Body of pancreas (tissue), 4 donors: ENCODE measurements around the gene GSC. TPM values are rescaled to one million over a fixed set of nuclear protein-coding genes. Genes with fewer than 3 reads are reported as not detected.

Experiments
- ATAC-seq: fragments of 150-250 bp; one replicate; pipeline ENCODE4 v1.9.1; 2016
- DNase-seq, 4 donors: peaks; one replicate each; pipeline ENCODE4 v3.0.0-alpha.2; 2019
- H3K27ac ChIP-seq, 4 donors: fragments of 200-600 bp; sonication (generic); 1 replicate in 3 of 4; 2 replicates in 1 of 4; pipeline versions ENCODE4 v1.5.1 to v1.6.1; 2016 to 2019; ENCODE audit warnings: mild to moderate bottlenecking in 1 of 4, mixed read lengths in 1 of 4, moderate library complexity in 1 of 4
- H3K27me3 ChIP-seq, 2 donors: fragments of 200-600 bp; sonication (generic); one replicate each; pipeline ENCODE4 v1.6.0; 2016; ENCODE audit warnings: mild to moderate bottlenecking in 1 of 2
- H3K36me3 ChIP-seq, 2 donors: fragments of 200-600 bp; sonication (generic); replicated peaks in 1 of 2; 2 replicates each; pipeline ENCODE4 v1.5.1; 2016; ENCODE audit warnings: low read depth in 2 of 2; ENCODE audit not compliant: insufficient read depth in 1 of 2
- H3K4me1 ChIP-seq: fragments of 200-600 bp; sonication (generic); one replicate; pipeline ENCODE4 v1.6.0; 2016
- H3K4me3 ChIP-seq, 2 donors: fragments of 200-600 bp; sonication (generic); 1 replicate in 1 of 2; 2 replicates in 1 of 2; pipeline ENCODE4 v1.5.1; 2016 to 2019
- H3K9me3 ChIP-seq, 3 donors: fragments of 200-600 bp; sonication (generic); 1 replicate in 2 of 3; 2 replicates in 1 of 3; pipeline ENCODE4 v1.5.1; 2016
- CTCF ChIP-seq, 7 experiments: fragments of 450-650 bp in 4 of 7; fragments of 200-600 bp in 3 of 7; sonication (generic) in 3 of 7; IDR thresholded peaks; one replicate each; pipeline ENCODE4 v1.5.1; 2016 to 2019; ENCODE audit warnings: antibody characterized with exemption in 7 of 7
- POLR2A ChIP-seq, 3 donors: fragments of 450-650 bp; IDR thresholded peaks; one replicate each; pipeline ENCODE4 v1.6.1; 2016; ENCODE audit warnings: antibody characterized with exemption in 3 of 3, mild to moderate bottlenecking in 2 of 3
- whole genome bisulfite sequencing, 2 donors: methylation state at CpG; one replicate each; pipeline ENCODE4 v1.1.5; 2017; 5-methylcytosine and 5-hydroxymethylcytosine counted together
- intact Hi-C: fragments of 100-400 bp; cut with DNase I; formaldehyde crosslinking; loops from one replicate; pipeline ENCODE4 v1.15.1; 2023
- total RNA-seq, 2 donors: library from RNA; depleted of rRNA; stranded (reverse); fragments of >200 nt; gene quantifications; one replicate each; pipeline ENCODE4 v1.1.0, GENCODE V29; 2016

The GSC gene
- total RNA-seq, 2 donors from 2014 or later: 0.33 to 1.0 TPM

GRCh38 chr14:94779713-94780112, 9.8 kb upstream of the GSC start:
- WGBS, 2 donors: 50 to 77% methylated on average over 5 of the region's 5 CpGs
- DNase-seq (no peak), ATAC-seq (no peak)
- Histone ChIP-seq H3K4me3 (no peak overlapping the region), H3K27ac (no peak overlapping the region), H3K4me1 (no peaks in the 10 kb centered on the region), H3K9me3 (no peaks in the 10 kb centered on the region), H3K36me3 (no peaks in the 10 kb centered on the region), H3K27me3 (peaks cover 0 to 5% of the 10 kb centered on the region in 2 donors)
- intact Hi-C loops: no loop called here
- TF ChIP-seq CTCF (IDR thresholded peaks at IDR 0.05): no peak
- TF ChIP-seq POLR2A (IDR thresholded peaks at IDR 0.05): no peak

- intact Hi-C loops: no loop called here
- 15 to 35% methylated on average over 2 of the region's 2 CpGs for WGBS, 2 donors
- DNase-seq: no peak
- H3K4me3 ChIP-seq: no peak overlapping the region
- no peak for ATAC-seq
- H3K9me3 ChIP-seq: no peaks in the 10 kb centered on the region
- no peak overlapping the region for H3K27ac ChIP-seq
- no peaks in the 10 kb centered on the region for H3K4me1 ChIP-seq
- H3K27me3 ChIP-seq: peaks cover 0 to 29% of the 10 kb centered on the region in 2 donors
- TF ChIP-seq CTCF (IDR thresholded peaks at IDR 0.05): no peak
- TF ChIP-seq POLR2A (IDR thresholded peaks at IDR 0.05): no peak
- no peaks in the 10 kb centered on the region for H3K36me3 ChIP-seq
Observed at GRCh38 chr14:94775871-94776210, 5.9 kb upstream of the GSC start.

- H3K27ac ChIP-seq: no peak overlapping the region
- H3K4me3 ChIP-seq: no peak overlapping the region
- H3K27me3 ChIP-seq: peaks cover 0 to 30% of the 10 kb centered on the region in 2 donors
- ATAC-seq: no peak
- peaks cover 3% of the 10 kb centered on the region for H3K4me1 ChIP-seq
- no peak for DNase-seq
- no peaks in the 10 kb centered on the region for H3K36me3 ChIP-seq
- H3K9me3 ChIP-seq: no peaks in the 10 kb centered on the region
- TF ChIP-seq POLR2A (IDR thresholded peaks at IDR 0.05) (no peak), CTCF (IDR thresholded peaks at IDR 0.05) (no peak)
- intact Hi-C loops: no loop called here
- 42 to 45% methylated on average over 20 of the region's 20 CpGs for WGBS, 2 donors
Observed at GRCh38 chr14:94775091-94775870, 5.4 kb upstream of the GSC start.

- H3K4me1 ChIP-seq: peaks cover 11% of the 10 kb centered on the region
- WGBS, 2 donors: 25 to 32% methylated on average over 11 of the region's 11 CpGs
- no peak for DNase-seq
- H3K27ac ChIP-seq: no peak overlapping the region
- intact Hi-C loops: no loop called here
- TF ChIP-seq CTCF (IDR thresholded peaks at IDR 0.05) (no peak), POLR2A (IDR thresholded peaks at IDR 0.05) (no peak)
- no peaks in the 10 kb centered on the region for H3K36me3 ChIP-seq
- H3K9me3 ChIP-seq: no peaks in the 10 kb centered on the region
- peaks cover 0 to 30% of the 10 kb centered on the region in 2 donors for H3K27me3 ChIP-seq
- no peak overlapping the region for H3K4me3 ChIP-seq
- ATAC-seq: no peak
Observed at GRCh38 chr14:94774344-94775090, 4.6 kb upstream of the GSC start.
